ENCODE data around the gene HOMER2.

Gene HOMER2

GRCh38 chr15:82855286-82856100, 97.0 kb downstream of the HOMER2 start:
- peak; percentile 63 to 74 for DNase-seq

- no peak for DNase-seq
Observed at GRCh38 chr15:82854554-82854953, 98.0 kb downstream of the HOMER2 start.

- DNase-seq: peak in 1 of 2 donors; percentile 40
Observed at GRCh38 chr15:82852941-82853561, 99.5 kb downstream of the HOMER2 start.

GRCh38 chr15:82851981-82852511, 100.5 kb downstream of the HOMER2 start:
- no peak for DNase-seq

GRCh38 chr15:82851306-82851850, 101.1 kb downstream of the HOMER2 start:
- no peak for DNase-seq

GRCh38 chr15:82850731-82851130, 101.8 kb downstream of the HOMER2 start:
- DNase-seq: no peak

GRCh38 chr15:82849556-82850512, 102.7 kb downstream of the HOMER2 start:
- DNase-seq: peak; percentile 81 to 92

GRCh38 chr15:82848241-82848993, 104.1 kb downstream of the HOMER2 start:
- DNase-seq: no peak

- no peak for DNase-seq
Observed at GRCh38 chr15:82847703-82848102, 104.8 kb downstream of the HOMER2 start.

GRCh38 chr15:82846621-82847020, 105.9 kb downstream of the HOMER2 start:
- DNase-seq: no peak

- no peak for DNase-seq
Observed at GRCh38 chr15:82845686-82846085, 106.8 kb downstream of the HOMER2 start.

GRCh38 chr15:82843566-82843965, 109.0 kb downstream of the HOMER2 start:
- DNase-seq: peak; percentile 78 to 84

- no peak for DNase-seq
Observed at GRCh38 chr15:82840166-82840565, 112.4 kb downstream of the HOMER2 start.

GRCh38 chr15:82839136-82839535, 113.4 kb downstream of the HOMER2 start:
- no peak for DNase-seq

- no peak for DNase-seq
Observed at GRCh38 chr15:82838096-82838735, 114.3 kb downstream of the HOMER2 start.

GRCh38 chr15:82835391-82835917, 117.1 kb downstream of the HOMER2 start:
- DNase-seq: no peak

GRCh38 chr15:82833362-82833682, 119.2 kb downstream of the HOMER2 start:
- DNase-seq: no peak

GRCh38 chr15:82832601-82833361, 119.7 kb downstream of the HOMER2 start:
- peak; percentile 77 to 80 for DNase-seq

GRCh38 chr15:82831894-82832600, 120.5 kb downstream of the HOMER2 start:
- no peak for DNase-seq

Data from inflammatory macrophage (primary cell).